OCI-LY3 (cell line): Measurements from ENCODE around the gene FYB1.

Experiments
- EZH2phosphoT487 ChIP-seq: fragments of 200-600 bp; shearing (Covaris generic); IDR thresholded peaks from 2 replicates; pipeline ENCODE4 v1.6.1; 2018; ENCODE audit warnings: antibody characterized with exemption, mixed run types, low read depth
- TF ChIP-seq, protein P1 (sequence below): fragments of 200-600, 300-600 bp; sonication (generic); IDR thresholded peaks from 2 replicates; pipeline ENCODE4 v1.5.1; 2014; ENCODE audit warnings: antibody characterized with exemption, low read length, low read depth

- TF ChIP-seq, protein P1, sequence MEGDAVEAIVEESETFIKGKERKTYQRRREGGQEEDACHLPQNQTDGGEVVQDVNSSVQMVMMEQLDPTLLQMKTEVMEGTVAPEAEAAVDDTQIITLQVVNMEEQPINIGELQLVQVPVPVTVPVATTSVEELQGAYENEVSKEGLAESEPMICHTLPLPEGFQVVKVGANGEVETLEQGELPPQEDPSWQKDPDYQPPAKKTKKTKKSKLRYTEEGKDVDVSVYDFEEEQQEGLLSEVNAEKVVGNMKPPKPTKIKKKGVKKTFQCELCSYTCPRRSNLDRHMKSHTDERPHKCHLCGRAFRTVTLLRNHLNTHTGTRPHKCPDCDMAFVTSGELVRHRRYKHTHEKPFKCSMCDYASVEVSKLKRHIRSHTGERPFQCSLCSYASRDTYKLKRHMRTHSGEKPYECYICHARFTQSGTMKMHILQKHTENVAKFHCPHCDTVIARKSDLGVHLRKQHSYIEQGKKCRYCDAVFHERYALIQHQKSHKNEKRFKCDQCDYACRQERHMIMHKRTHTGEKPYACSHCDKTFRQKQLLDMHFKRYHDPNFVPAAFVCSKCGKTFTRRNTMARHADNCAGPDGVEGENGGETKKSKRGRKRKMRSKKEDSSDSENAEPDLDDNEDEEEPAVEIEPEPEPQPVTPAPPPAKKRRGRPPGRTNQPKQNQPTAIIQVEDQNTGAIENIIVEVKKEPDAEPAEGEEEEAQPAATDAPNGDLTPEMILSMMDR: no peak
- no peak for TF ChIP-seq EZH2phosphoT487
These were observed 140.2 kb downstream of the FYB1 start for GRCh38 chr5:39079147-39079546.
